ELR (cell line): ENCODE measurements around the gene DLL4.
"Not testable (repeated sequence)": the region's sequence is repeated elsewhere in the genome, so short reads cannot be mapped to it uniquely, and the experiment has no call there.

Source experiments
- DNase-seq: peaks from one replicate; pipeline ENCODE4 v3.0.0-alpha.2; 2015; ENCODE audit warnings: low read depth

Gene DLL4

GRCh38 chr15:40941528-40942336, 12.6 kb downstream of the DLL4 start:
- DNase-seq = peak; percentile 88

GRCh38 chr15:40942337-40942854, 13.3 kb downstream of the DLL4 start:
- DNase-seq = peak; percentile 26

GRCh38 chr15:40942878-40943277, 13.7 kb downstream of the DLL4 start:
- no peak for DNase-seq

- DNase-seq = no peak
Measured at GRCh38 chr15:40943764-40944365, 14.7 kb downstream of the DLL4 start.

DNA sequence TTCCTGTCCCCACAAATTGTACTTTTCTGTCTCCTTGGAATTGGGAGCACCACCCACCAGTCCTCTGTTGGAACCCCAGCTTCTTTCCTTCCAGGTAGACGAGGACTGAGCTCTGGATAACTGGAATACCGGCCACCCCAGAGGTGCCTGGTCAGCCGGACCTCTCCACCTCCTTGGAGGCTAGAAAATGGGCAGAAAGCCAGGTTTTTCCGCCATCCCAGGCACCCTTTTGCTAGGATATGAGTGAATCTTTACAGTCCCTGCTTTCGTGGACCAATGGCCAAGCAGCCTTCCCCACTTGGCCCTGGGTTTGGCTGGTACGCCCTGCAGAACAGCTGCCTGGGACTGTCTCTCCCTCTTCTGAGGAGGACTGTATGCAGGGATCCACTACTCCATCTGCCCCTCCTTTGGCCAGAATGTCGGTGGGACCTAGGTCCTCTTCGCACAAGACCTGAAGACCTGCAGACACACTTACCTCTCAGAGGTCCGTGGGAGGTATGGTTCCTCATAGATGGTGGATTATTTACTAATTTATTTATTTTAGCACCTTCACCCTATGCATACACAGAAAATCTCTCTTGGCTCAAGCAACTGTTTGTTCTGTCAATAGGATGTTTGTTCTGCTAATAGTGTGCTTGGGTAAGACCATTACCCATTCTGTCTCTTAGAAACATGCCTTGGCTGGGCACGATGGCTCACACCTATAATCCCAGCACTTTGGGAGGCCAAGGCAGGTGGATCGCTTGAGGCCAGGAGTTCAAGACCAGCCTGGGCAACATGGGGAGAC, 15.6 kb downstream of the DLL4 start:
- DNase-seq = no peak

DNA sequence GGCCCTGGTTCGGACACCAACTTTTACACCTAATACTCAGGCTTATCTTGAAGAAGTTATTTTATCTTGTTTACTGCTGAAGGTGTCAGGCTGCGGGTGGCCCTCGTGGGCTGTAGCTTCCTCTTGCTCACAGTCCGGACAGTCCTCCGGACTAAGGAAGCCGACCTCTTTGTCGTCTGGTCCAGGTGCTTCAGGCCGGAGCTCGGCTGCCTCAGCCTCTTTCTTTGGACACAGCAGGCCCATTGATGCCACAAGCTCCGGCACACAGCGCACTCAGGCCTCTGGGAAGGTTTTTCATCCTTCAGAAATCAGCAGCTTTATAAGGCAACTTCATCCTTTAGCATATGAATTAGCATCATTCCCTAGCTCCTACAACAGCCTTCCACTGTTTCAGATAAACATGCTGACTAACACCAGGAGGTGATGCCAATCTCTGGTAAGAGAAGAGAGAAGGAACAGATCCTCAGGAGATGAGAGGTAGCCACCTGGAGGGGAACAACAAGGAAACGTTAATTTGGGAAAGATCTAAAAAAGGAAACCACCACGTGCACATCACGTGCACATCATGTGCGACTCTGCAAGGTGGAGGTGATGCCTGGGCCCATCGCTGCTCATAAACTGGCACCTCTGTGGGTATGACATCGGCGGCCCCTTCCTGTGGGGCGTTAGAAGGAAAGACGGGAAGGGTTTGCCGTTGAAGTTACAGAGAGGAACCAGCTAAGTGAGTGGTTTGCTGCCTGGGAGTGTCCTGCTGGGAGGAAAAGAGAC, 19.8 kb downstream of the DLL4 start:
- DNase-seq = no peak

DNA sequence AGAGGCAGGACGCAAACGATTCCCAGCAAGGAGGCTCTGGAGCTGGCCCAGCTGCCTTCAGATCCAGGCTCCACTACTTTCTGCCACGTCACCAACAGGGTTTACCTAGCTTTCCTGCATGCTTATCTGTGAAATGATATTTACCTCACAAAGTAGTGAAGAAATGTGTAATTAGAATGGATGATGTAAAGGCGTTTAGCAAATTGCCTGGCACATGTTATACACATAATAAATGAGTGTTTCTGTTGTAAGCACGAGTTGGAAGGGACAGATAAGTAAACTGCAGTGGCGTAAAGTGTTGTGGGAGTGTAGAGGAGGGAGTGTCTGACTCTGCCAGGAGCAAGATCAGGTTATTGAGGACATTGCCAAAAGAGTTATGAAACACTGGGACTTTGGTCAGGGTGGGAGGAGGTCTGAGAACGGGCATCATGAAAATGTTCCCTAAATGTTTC, 20.6 kb downstream of the DLL4 start:
- DNase-seq = no peak

DNA sequence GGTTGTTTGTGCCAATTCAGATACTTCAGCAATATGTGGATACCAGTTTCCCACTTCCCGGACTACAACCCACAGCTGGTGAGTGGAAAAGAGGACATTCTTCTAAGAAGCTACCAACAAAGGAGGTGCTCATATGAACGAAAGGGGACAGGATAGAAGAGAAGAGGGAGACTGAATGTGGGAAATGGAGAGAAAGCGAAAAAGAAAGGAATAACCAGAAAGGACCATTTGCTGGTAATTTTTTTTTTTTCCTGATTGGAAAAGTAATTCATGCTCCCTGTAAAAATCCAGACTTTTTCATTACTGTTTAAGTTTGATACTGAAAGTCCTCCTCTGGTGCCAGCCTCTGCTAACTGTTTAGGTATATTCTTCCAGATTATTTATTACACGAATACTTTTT, 22.6 kb downstream of the DLL4 start:
- DNase-seq = no peak

DNA sequence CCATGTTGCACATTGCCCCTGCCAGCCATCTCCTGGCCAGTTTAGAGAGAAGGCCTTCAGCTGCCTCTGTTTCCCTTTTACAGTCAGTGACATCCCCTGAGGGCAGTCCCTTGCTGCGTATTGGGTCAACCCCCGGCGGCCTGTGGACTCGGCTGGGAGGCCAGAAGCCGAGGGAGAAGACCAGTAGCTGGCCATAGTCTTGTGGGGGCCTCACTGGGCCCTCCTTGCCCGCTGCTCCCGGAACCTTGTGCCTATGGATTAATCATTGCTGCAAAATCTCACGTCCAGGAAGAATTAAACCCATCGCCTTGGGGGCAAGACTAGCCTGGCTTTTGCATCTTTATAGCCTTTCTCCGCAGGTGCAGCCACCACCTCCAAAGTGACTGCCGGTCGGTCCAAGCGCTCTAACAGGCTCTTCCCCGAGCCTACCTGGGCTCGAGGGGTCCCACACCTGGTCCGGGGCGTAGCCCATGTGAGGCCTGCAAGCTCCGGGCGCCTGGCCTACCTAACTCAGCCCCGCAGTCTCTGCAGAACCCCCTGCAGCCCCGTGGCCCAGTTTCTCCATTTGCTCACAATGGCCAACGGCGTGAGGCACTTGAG, 23.3 kb downstream of the DLL4 start:
- no peak for DNase-seq

GRCh38 chr15:40952901-40953712, 24.0 kb downstream of the DLL4 start, which contains the start of gene CHAC1:
TSS of gene CHAC1 (plus strand) at chr15:40953471. CDS start at chr15:40953584, 113 bp downstream.
- peak; percentile 96 for DNase-seq

GRCh38 chr15:40953713-40954074, 24.6 kb downstream of the DLL4 start:
- DNase-seq = no peak

DNA sequence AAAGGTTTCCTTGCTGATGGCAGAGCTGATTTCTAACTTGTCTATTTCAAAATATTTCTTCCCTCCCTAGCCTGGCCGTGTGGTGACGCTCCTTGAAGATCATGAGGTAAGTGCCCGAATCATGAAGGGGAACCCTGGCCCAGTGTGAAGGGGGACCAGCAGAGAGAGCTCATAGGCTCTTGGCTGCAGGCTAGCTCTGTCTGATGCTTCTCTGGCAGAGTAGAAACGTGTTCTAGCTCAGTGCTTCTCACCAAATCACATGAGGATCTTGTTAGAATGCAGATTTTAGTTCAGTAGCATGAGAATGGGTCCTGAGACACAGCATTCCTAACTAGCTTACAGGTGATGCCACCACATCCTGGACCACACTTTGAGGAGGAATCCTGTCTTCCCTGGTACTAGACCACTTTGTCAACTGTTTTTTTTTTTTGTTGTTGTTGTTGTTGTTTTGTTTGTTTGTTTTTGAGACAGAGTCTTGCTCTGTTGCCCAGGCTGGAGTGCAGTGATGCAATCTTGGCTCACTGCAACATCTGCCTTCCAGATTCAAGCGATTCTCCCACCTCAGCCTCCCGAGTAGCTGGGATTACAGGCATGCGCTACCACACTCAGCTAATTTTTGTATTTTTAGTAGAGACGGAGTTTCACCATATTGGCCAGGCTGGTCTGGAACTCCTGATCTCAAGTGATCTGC, 25.2 kb downstream of the DLL4 start:
- not testable (repeated sequence) for DNase-seq

DNA sequence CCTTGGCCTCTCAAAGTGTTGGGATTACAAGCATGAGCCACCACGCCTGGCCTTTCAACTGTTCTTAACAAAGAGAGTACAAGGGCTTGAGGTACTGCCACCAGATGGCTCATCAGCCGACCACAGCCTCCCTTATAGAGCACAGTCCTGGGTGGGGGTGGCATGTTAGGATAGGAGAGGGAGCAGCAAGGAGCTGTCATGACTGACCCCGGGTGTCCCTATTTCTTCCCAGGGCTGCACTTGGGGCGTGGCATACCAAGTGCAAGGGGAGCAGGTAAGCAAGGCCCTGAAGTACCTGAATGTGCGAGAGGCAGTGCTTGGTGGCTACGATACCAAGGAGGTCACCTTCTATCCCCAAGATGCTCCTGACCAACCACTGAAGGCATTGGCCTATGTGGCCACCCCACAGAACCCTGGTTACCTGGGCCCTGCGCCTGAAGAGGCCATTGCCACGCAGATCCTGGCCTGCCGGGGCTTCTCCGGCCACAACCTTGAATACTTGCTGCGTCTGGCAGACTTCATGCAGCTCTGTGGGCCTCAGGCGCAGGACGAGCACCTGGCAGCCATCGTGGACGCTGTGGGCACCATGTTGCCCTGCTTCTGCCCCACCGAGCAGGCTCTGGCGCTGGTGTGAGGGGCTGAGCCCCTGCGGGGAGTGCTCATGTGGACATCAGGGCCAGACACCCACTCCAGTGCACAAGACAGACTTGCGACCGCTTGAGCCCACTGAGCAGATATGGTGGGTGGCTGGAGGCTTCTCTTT, 26.2 kb downstream of the DLL4 start:
- no peak for DNase-seq

- no peak for DNase-seq
Measured at GRCh38 chr15:40955930-40956540, 26.9 kb downstream of the DLL4 start.

DNA sequence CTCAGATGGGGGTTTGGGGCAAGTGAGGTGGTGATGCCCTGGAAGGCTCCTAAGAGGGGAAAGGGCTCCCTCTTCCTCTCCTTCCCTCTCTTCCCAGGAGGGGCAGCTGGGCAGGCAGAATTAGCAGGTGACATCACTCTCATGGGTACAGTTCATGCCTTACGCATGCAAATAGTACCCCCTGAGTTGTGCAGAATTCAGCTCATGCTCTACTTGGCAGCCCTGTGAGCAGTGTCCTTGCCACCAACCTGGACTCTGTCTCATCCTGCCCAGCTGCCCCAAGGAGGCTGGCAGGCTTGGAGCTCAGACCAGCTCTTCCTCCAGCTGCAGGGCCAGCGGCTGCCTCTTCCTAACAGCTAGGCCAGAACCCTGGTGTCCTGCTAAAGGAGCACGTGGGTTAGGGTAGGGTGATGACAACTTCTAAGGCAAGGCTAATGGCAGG, 27.4 kb downstream of the DLL4 start:
- no peak for DNase-seq

DNA sequence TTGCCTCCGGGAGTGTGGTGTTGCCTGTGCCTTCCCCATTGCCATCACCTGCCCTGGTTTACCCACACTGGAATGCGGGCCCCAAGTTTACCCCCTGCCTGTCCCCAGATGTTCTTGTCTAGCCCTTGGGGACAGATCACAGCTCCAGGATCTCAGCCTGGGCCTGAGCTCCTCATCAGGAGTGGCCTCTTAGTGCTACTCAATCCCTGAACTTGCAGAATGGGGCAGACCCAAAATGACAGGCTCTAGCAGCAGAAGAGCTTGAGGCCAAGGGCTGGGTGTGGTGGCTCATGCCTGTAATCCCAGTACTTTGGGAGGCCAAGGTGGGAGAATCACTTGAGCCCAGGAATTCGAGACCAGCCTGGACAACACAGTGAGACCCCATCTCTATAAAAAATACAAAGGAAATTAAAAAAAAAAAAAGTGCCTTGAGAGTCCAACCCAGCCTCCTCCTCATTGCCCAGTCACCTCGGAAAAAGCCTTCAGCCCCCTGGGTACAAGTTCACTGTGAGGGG, 28.0 kb downstream of the DLL4 start:
- no peak for DNase-seq

DNA sequence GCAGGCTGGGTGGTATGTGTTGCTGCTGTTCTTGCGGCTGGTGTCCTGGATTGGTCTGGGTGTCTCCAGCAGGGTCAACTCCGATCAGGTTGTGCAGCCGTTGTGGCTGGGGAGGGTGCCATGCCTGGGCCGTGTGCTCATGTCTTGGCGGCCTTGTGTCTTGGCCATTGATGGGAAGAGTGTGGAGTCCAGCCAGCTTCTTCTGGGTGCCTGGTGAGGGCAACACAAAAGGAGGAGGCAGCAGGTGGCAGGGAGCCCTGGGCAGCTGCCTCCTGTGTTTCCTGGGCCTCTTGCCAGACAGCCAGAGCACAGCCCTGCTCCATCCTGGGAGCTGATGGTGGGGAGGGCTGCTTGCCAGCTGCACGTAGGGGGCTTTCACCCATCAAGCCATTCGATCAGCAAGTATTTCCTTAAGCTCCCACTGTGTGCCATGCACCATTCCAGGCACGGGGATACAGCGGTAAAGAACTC, 28.5 kb downstream of the DLL4 start:
- no peak for DNase-seq

DNA sequence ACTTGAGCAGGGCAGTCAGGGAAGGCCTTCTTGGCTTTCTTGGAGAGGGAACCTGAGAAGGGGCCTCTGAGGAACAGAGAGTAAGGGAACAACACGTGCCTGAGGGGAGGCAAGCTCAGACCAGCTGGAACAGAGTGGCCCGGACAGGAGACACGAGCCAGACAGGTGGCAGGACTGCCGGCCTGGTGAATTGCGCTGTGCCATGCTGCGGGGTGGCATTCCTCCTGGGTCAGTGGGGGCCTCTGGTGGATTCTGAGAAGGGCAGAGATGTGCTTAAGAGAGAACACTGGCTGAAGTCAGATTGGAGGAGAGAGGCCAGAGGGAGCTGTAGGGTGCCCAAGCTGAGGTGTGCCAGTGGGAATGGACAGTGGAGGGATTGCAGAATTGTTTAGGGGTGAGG, 29.0 kb downstream of the DLL4 start:
- no peak for DNase-seq
